H1 (cell line): ENCODE data around the gene MAPK9. TPM values are rescaled to one million over a fixed set of nuclear protein-coding genes. Genes with fewer than 3 reads are reported as not detected.

Experiments used
- CTCF ChIA-PET: fragments of 300-600 bp; sonication (Branson Sonifier 250); formaldehyde crosslinking; loops from one replicate; lab custom pipeline; 2021; ENCODE audit not compliant: partially characterized antibody; lab: Charles Lee
- POLR2A ChIA-PET: fragments of 300-600 bp; sonication (Branson Sonifier 250); formaldehyde crosslinking; loops from one replicate; lab custom pipeline; 2021; ENCODE audit warnings: inconsistent platforms; ENCODE audit not compliant: partially characterized antibody; lab: Charles Lee
- DNase-seq, 2 experiments: peaks; one replicate each; pipeline versions ENCODE4 v3.0.0 to v3.0.0-alpha.2; 2010 to 2022; ENCODE audit warnings: low spot score in 2 of 2, low read depth in 1 of 2, mixed read lengths in 1 of 2
- FAIRE-seq: peaks from 2 replicates; lab custom pipeline; 2011; peaks lifted over from hg19 to GRCh38; lab: Jason Lieb, UNC
- H2AFZ ChIP-seq: 2 replicates; pipeline ENCODE4 v1.8.1; 2012; ENCODE audit warnings: low read length, inconsistent platforms
- H2AK5ac ChIP-seq: 2 replicates; pipeline ENCODE4 v1.6.1; 2013; ENCODE audit warnings: low read depth, low read length
- H2BK120ac ChIP-seq: replicated peaks from 2 replicates; pipeline ENCODE3; 2013; ENCODE audit warnings: low read depth, low read length, inconsistent platforms
- H2BK12ac ChIP-seq: 2 replicates; pipeline ENCODE4 v1.6.1; 2013; ENCODE audit warnings: low read depth, low read length
- H2BK15ac ChIP-seq: 2 replicates; pipeline ENCODE4 v1.6.1; 2013; ENCODE audit warnings: low read length
- H2BK20ac ChIP-seq: 2 replicates; pipeline ENCODE4 v1.6.1; 2013; ENCODE audit warnings: low read length
- H2BK5ac ChIP-seq: 2 replicates; pipeline ENCODE4 v1.6.1; 2013; ENCODE audit warnings: low read depth, low read length
- H3K14ac ChIP-seq: 2 replicates; pipeline ENCODE4 v1.6.1; 2013; ENCODE audit warnings: inconsistent platforms; ENCODE audit not compliant: insufficient read length
- H3K18ac ChIP-seq: 2 replicates; pipeline ENCODE4 v1.6.1; 2013; ENCODE audit warnings: low read length; ENCODE audit errors: extremely low read depth
- H3K23ac ChIP-seq: 2 replicates; pipeline ENCODE4 v1.6.1; 2013; ENCODE audit warnings: inconsistent platforms; ENCODE audit not compliant: insufficient read length
- H3K23me2 ChIP-seq: 2 replicates; pipeline ENCODE4 v1.6.1; 2013; ENCODE audit warnings: low read depth, low read length
- H3K27ac ChIP-seq: 2 replicates; pipeline ENCODE4 v1.6.1; 2011; ENCODE audit warnings: low read depth, low read length, inconsistent platforms
- H3K27me3 ChIP-seq, 4 experiments: replicated peaks in 1 of 4; 1 replicate in 1 of 4; 2 replicates in 3 of 4; pipeline versions ENCODE4 v1.6.1 to v1.8.1; 2011 to 2013; ENCODE audit warnings: low read length in 3 of 4, mild to moderate bottlenecking in 3 of 4, inconsistent platforms in 2 of 4, mixed read lengths in 2 of 4, moderate library complexity in 1 of 4; ENCODE audit not compliant: control insufficient read depth in 3 of 4, insufficient read depth in 3 of 4; ENCODE audit errors: extremely low read depth in 1 of 4
- H3K36me3 ChIP-seq, 4 experiments: 2 replicates each; pipeline versions ENCODE4 v1.6.1 to v1.8.1; 2011 to 2013; ENCODE audit warnings: mild to moderate bottlenecking in 4 of 4, low read length in 3 of 4, moderate library complexity in 2 of 4, control low read depth in 1 of 4, inconsistent platforms in 1 of 4; ENCODE audit not compliant: insufficient read depth in 4 of 4, control insufficient read depth in 2 of 4
- H3K4ac ChIP-seq: replicated peaks from 2 replicates; pipeline ENCODE3; 2013; ENCODE audit warnings: low read length, low read depth, mixed read lengths, inconsistent platforms; ENCODE audit not compliant: insufficient read length
- H3K4me1 ChIP-seq, 4 experiments: replicated peaks in 1 of 4; 1 replicate in 1 of 4; 2 replicates in 3 of 4; pipeline versions ENCODE4 v1.6.1 to v1.8.1; 2011 to 2013; ENCODE audit warnings: low read length in 3 of 4, inconsistent platforms in 2 of 4, mixed read lengths in 1 of 4; ENCODE audit not compliant: insufficient read depth in 4 of 4, control insufficient read depth in 3 of 4
- H3K4me2 ChIP-seq, 2 experiments: 2 replicates each; pipeline versions ENCODE4 v1.6.1 to v1.8.1; 2011 to 2013; ENCODE audit warnings: low read depth in 2 of 2, low read length in 2 of 2, control low read depth in 1 of 2, inconsistent platforms in 1 of 2, mild to moderate bottlenecking in 1 of 2; ENCODE audit not compliant: insufficient read depth in 1 of 2
- H3K4me3 ChIP-seq, 4 experiments: fragments of 200-600, 300-600 bp in 1 of 4; sonication (generic), shearing (Covaris generic), sonication (Bioruptor Twin) in 1 of 4; 2 replicates each; pipeline versions ENCODE4 v1.5.1 to v1.8.1; 2011 to 2016; ENCODE audit warnings: low read length in 4 of 4, low read depth in 3 of 4, control low read depth in 2 of 4, inconsistent platforms in 2 of 4, mild to moderate bottlenecking in 2 of 4, mixed read lengths in 1 of 4, moderate library complexity in 1 of 4; ENCODE audit not compliant: insufficient read depth in 2 of 4; ENCODE audit errors: extremely low read depth in 1 of 4
- H3K56ac ChIP-seq: replicated peaks from 2 replicates; pipeline ENCODE3; 2013; ENCODE audit warnings: low read depth, mild to moderate bottlenecking, mixed read lengths, low read length, inconsistent platforms; ENCODE audit not compliant: insufficient read length
- H3K79me1 ChIP-seq: 2 replicates; pipeline ENCODE4 v1.6.1; 2013; ENCODE audit warnings: low read depth, low read length, control low read depth
- H3K79me2 ChIP-seq, 2 experiments: 2 replicates each; pipeline versions ENCODE4 v1.6.1 to v1.8.1; 2012 to 2013; ENCODE audit warnings: low read length in 2 of 2, mild to moderate bottlenecking in 2 of 2, inconsistent platforms in 1 of 2; ENCODE audit not compliant: insufficient read depth in 2 of 2, control insufficient read depth in 1 of 2
- H3K9ac ChIP-seq, 4 experiments: replicated peaks in 1 of 4; 1 replicate in 1 of 4; 2 replicates in 3 of 4; pipeline versions ENCODE4 v1.6.1 to v1.8.1; 2011 to 2013; ENCODE audit warnings: low read depth in 3 of 4, low read length in 3 of 4, control low read depth in 2 of 4, mild to moderate bottlenecking in 2 of 4, moderate library complexity in 2 of 4, inconsistent platforms in 1 of 4; ENCODE audit errors: extremely low read depth in 1 of 4
- H3K9me3 ChIP-seq, 2 experiments: 2 replicates each; pipeline versions ENCODE4 v1.6.1 to v1.8.1; 2012 to 2013; ENCODE audit warnings: mild to moderate bottlenecking in 2 of 2, moderate library complexity in 2 of 2, control low read depth in 1 of 2, inconsistent platforms in 1 of 2, low read depth in 1 of 2, low read length in 1 of 2, mixed read lengths in 1 of 2; ENCODE audit not compliant: insufficient read depth in 2 of 2
- H4K20me1 ChIP-seq, 2 experiments: replicated peaks in 1 of 2; 2 replicates each; pipeline versions ENCODE3 to v1.8.1; 2011 to 2013; ENCODE audit warnings: inconsistent platforms in 2 of 2, low read length in 2 of 2, mild to moderate bottlenecking in 1 of 2; ENCODE audit not compliant: insufficient read depth in 2 of 2, control insufficient read depth in 1 of 2
- H4K5ac ChIP-seq: 2 replicates; pipeline ENCODE4 v1.6.1; 2013; ENCODE audit warnings: low read length, low read depth, mixed read lengths, inconsistent platforms; ENCODE audit not compliant: insufficient read length
- H4K8ac ChIP-seq: 2 replicates; pipeline ENCODE4 v1.8.0; 2013; ENCODE audit warnings: mild to moderate bottlenecking, moderate library complexity, low read length, inconsistent platforms; ENCODE audit not compliant: insufficient read depth; ENCODE audit errors: extremely low read depth
- H4K91ac ChIP-seq: replicated peaks from 2 replicates; pipeline ENCODE3; 2013; ENCODE audit warnings: low read length, mixed read lengths, inconsistent platforms; ENCODE audit not compliant: insufficient read length
- CEBPB ChIP-seq: IDR thresholded peaks from 2 replicates; pipeline ENCODE4 v1.6.1; 2012; ENCODE audit warnings: low read depth, low read length
- WGBS, 2 experiments: shearing (Covaris generic) in 1 of 2; methylation state at CpG; one replicate each; pipeline versions ENCODE4 v1.1.6 to v1.1.7; 2013 to 2015; ENCODE audit warnings: low lambda C conversion rate in 2 of 2, mixed read lengths in 2 of 2, inconsistent platforms in 1 of 2, low coverage in 1 of 2, missing lambda C conversion rate in 1 of 2; ENCODE audit not compliant: insufficient replicate concordance in 2 of 2, insufficient coverage in 1 of 2, insufficient read length in 1 of 2; ENCODE audit errors: extremely low coverage in 1 of 2, missing lambda C conversion rate in 1 of 2; 5-methylcytosine and 5-hydroxymethylcytosine counted together
- polyA plus RNA-seq, 7 experiments: library from polyadenylated mRNA; depleted of rRNA in 3 of 7; stranded (reverse) in 5 of 7; unstranded in 2 of 7; fragments of >200 nt in 5 of 7; fragments of 200-250 nt in 2 of 7; gene quantifications; 1 replicate in 5 of 7; 2 replicates in 1 of 7; 4 replicates in 1 of 7; pipeline versions ENCODE4 v1.2.1 to v1.2.3, GENCODE V29; 2011 to 2013; ENCODE audit warnings: missing spikeins in 2 of 7, mixed read lengths in 2 of 7
- total RNA-seq: library from RNA; stranded (reverse); fragmentation: NEBNext Ultra II Directional; extraction: Animal tissue kit (Norgen Biotek cat#: 25700); gene quantifications from 2 replicates; pipeline ENCODE4 v1.2.1, GENCODE V29; 2021

Gene MAPK9
- total and polyA plus RNA-seq, 2 of the 8 experiments (the other 6 are each of a cell fraction or from before 2014, with no cell fraction given), result 22.3 to 43.7 TPM

- no peak overlapping the region for H3K23ac ChIP-seq
- no peak overlapping the region for H4K5ac ChIP-seq
- no peak overlapping the region for H3K9ac ChIP-seq
- H2BK5ac ChIP-seq, result no peak overlapping the region
- ChIA-PET CTCF (interaction anchor here (2.0 kb wide), 1 partner anchor 9 kb away, joined by 5 read pairs; no protein-coding TSS in a partner anchor), POLR2A (no interaction called here)
- no peaks in the 10 kb centered on the region for H3K23me2 ChIP-seq
- no peak overlapping the region for H3K27ac ChIP-seq
- H3K4me1 ChIP-seq, result no peaks in the 10 kb centered on the region
- H3K18ac ChIP-seq, result no peak overlapping the region
- no peak overlapping the region for H3K4ac ChIP-seq
- H2BK12ac ChIP-seq, result no peak overlapping the region
- H2BK20ac ChIP-seq, result no peak overlapping the region
- no peak overlapping the region for H3K4me2 ChIP-seq
- 80% methylated on average over 2 of the region's 2 CpGs; no CpG with 5 or more reads in 1 of the 2 experiments for WGBS, 2 experiments
- H2AK5ac ChIP-seq, result no peak overlapping the region
- H3K27me3 ChIP-seq, result no peaks in the 10 kb centered on the region
- no peaks in the 10 kb centered on the region for H3K36me3 ChIP-seq
- no peak overlapping the region for H2BK120ac ChIP-seq
- H2BK15ac ChIP-seq, result no peak overlapping the region
- no peak overlapping the region for H3K4me3 ChIP-seq
- H3K9me3 ChIP-seq, result no peaks in the 10 kb centered on the region; a peak in 1 of 4 replicates
- no peak overlapping the region for H2AFZ ChIP-seq
- H3K14ac ChIP-seq, result no peak overlapping the region
- no peaks in the 10 kb centered on the region for H4K20me1 ChIP-seq
- H3K79me1 ChIP-seq, result no peaks in the 10 kb centered on the region
- TF ChIP-seq CEBPB, result no peak
- TF ChIP-seq, all 59 proteins: peak for 0
- FAIRE-seq (no peak), DNase-seq (no peak)
- Histone ChIP-seq H4K8ac (no peak overlapping the region), H4K91ac (no peak overlapping the region), H3K56ac (no peak overlapping the region), H3K79me2 (no peaks in the 10 kb centered on the region)
Measured at GRCh38 chr5:180187767-180188166, 104.1 kb downstream of the MAPK9 start.

Other genes with a start within 250 kb of the MAPK9 start
- gene RNF130, start 220.3 kb downstream of the MAPK9 start, total RNA-seq, result 63.1 and 65.1 TPM in 2 replicates
- 65.4 and 70.0 TPM in 2 replicates for gene RNF130, start 220.3 kb downstream of the MAPK9 start, polyA plus RNA-seq (2011; rRNA removed)
- 0.46 and 0.61 TPM in 2 replicates for gene RASGEF1C, start 82.9 kb downstream of the MAPK9 start, total RNA-seq
- gene RASGEF1C, start 82.9 kb downstream of the MAPK9 start, polyA plus RNA-seq (2011; rRNA removed), result 0.26 and 0.44 TPM in 2 replicates
- 141 and 143 TPM in 2 replicates for gene GFPT2, start 61.3 kb upstream of the MAPK9 start, total RNA-seq
- gene GFPT2, start 61.3 kb upstream of the MAPK9 start, polyA plus RNA-seq (2011; rRNA removed), result 83.7 and 90.0 TPM in 2 replicates
- 45.4 and 48.0 TPM in 2 replicates for gene CNOT6, start 202.3 kb upstream of the MAPK9 start, total RNA-seq
- 6.8 and 10.7 TPM in 2 replicates for gene CNOT6, start 202.3 kb upstream of the MAPK9 start, polyA plus RNA-seq (2011; rRNA removed)